H1 (cell line): ENCODE measurements around the gene ECD. TPM values are rescaled to one million over a fixed set of nuclear protein-coding genes. Genes with fewer than 3 reads are reported as not detected.

Experiments used
- CTCF ChIA-PET: fragments of 300-600 bp; sonication (Branson Sonifier 250); formaldehyde crosslinking; loops from one replicate; lab custom pipeline; 2021; ENCODE audit not compliant: partially characterized antibody; lab: Charles Lee
- POLR2A ChIA-PET: fragments of 300-600 bp; sonication (Branson Sonifier 250); formaldehyde crosslinking; loops from one replicate; lab custom pipeline; 2021; ENCODE audit warnings: inconsistent platforms; ENCODE audit not compliant: partially characterized antibody; lab: Charles Lee
- DNase-seq, 2 experiments: peaks; one replicate each; pipeline versions ENCODE4 v3.0.0 to v3.0.0-alpha.2; 2010 to 2022; ENCODE audit warnings: low spot score in 2 of 2, low read depth in 1 of 2, mixed read lengths in 1 of 2
- FAIRE-seq: peaks from 2 replicates; lab custom pipeline; 2011; peaks lifted over from hg19 to GRCh38; lab: Jason Lieb, UNC
- H2AFZ ChIP-seq: 2 replicates; pipeline ENCODE4 v1.8.1; 2012; ENCODE audit warnings: low read length, inconsistent platforms
- H2AK5ac ChIP-seq: 2 replicates; pipeline ENCODE4 v1.6.1; 2013; ENCODE audit warnings: low read depth, low read length
- H2BK120ac ChIP-seq: replicated peaks from 2 replicates; pipeline ENCODE3; 2013; ENCODE audit warnings: low read depth, low read length, inconsistent platforms
- H2BK12ac ChIP-seq: 2 replicates; pipeline ENCODE4 v1.6.1; 2013; ENCODE audit warnings: low read depth, low read length
- H2BK15ac ChIP-seq: 2 replicates; pipeline ENCODE4 v1.6.1; 2013; ENCODE audit warnings: low read length
- H2BK20ac ChIP-seq: 2 replicates; pipeline ENCODE4 v1.6.1; 2013; ENCODE audit warnings: low read length
- H2BK5ac ChIP-seq: 2 replicates; pipeline ENCODE4 v1.6.1; 2013; ENCODE audit warnings: low read depth, low read length
- H3K14ac ChIP-seq: 2 replicates; pipeline ENCODE4 v1.6.1; 2013; ENCODE audit warnings: inconsistent platforms; ENCODE audit not compliant: insufficient read length
- H3K18ac ChIP-seq: 2 replicates; pipeline ENCODE4 v1.6.1; 2013; ENCODE audit warnings: low read length; ENCODE audit errors: extremely low read depth
- H3K23ac ChIP-seq: 2 replicates; pipeline ENCODE4 v1.6.1; 2013; ENCODE audit warnings: inconsistent platforms; ENCODE audit not compliant: insufficient read length
- H3K23me2 ChIP-seq: 2 replicates; pipeline ENCODE4 v1.6.1; 2013; ENCODE audit warnings: low read depth, low read length
- H3K27ac ChIP-seq: 2 replicates; pipeline ENCODE4 v1.6.1; 2011; ENCODE audit warnings: low read depth, low read length, inconsistent platforms
- H3K27me3 ChIP-seq, 4 experiments: replicated peaks in 1 of 4; 1 replicate in 1 of 4; 2 replicates in 3 of 4; pipeline versions ENCODE4 v1.6.1 to v1.8.1; 2011 to 2013; ENCODE audit warnings: low read length in 3 of 4, mild to moderate bottlenecking in 3 of 4, inconsistent platforms in 2 of 4, mixed read lengths in 2 of 4, moderate library complexity in 1 of 4; ENCODE audit not compliant: control insufficient read depth in 3 of 4, insufficient read depth in 3 of 4; ENCODE audit errors: extremely low read depth in 1 of 4
- H3K36me3 ChIP-seq, 4 experiments: 2 replicates each; pipeline versions ENCODE4 v1.6.1 to v1.8.1; 2011 to 2013; ENCODE audit warnings: mild to moderate bottlenecking in 4 of 4, low read length in 3 of 4, moderate library complexity in 2 of 4, control low read depth in 1 of 4, inconsistent platforms in 1 of 4; ENCODE audit not compliant: insufficient read depth in 4 of 4, control insufficient read depth in 2 of 4
- H3K4ac ChIP-seq: replicated peaks from 2 replicates; pipeline ENCODE3; 2013; ENCODE audit warnings: low read length, low read depth, mixed read lengths, inconsistent platforms; ENCODE audit not compliant: insufficient read length
- H3K4me1 ChIP-seq, 4 experiments: replicated peaks in 1 of 4; 1 replicate in 1 of 4; 2 replicates in 3 of 4; pipeline versions ENCODE4 v1.6.1 to v1.8.1; 2011 to 2013; ENCODE audit warnings: low read length in 3 of 4, inconsistent platforms in 2 of 4, mixed read lengths in 1 of 4; ENCODE audit not compliant: insufficient read depth in 4 of 4, control insufficient read depth in 3 of 4
- H3K4me2 ChIP-seq, 2 experiments: 2 replicates each; pipeline versions ENCODE4 v1.6.1 to v1.8.1; 2011 to 2013; ENCODE audit warnings: low read depth in 2 of 2, low read length in 2 of 2, control low read depth in 1 of 2, inconsistent platforms in 1 of 2, mild to moderate bottlenecking in 1 of 2; ENCODE audit not compliant: insufficient read depth in 1 of 2
- H3K4me3 ChIP-seq, 4 experiments: fragments of 200-600, 300-600 bp in 1 of 4; sonication (generic), shearing (Covaris generic), sonication (Bioruptor Twin) in 1 of 4; 2 replicates each; pipeline versions ENCODE4 v1.5.1 to v1.8.1; 2011 to 2016; ENCODE audit warnings: low read length in 4 of 4, low read depth in 3 of 4, control low read depth in 2 of 4, inconsistent platforms in 2 of 4, mild to moderate bottlenecking in 2 of 4, mixed read lengths in 1 of 4, moderate library complexity in 1 of 4; ENCODE audit not compliant: insufficient read depth in 2 of 4; ENCODE audit errors: extremely low read depth in 1 of 4
- H3K56ac ChIP-seq: replicated peaks from 2 replicates; pipeline ENCODE3; 2013; ENCODE audit warnings: low read depth, mild to moderate bottlenecking, mixed read lengths, low read length, inconsistent platforms; ENCODE audit not compliant: insufficient read length
- H3K79me1 ChIP-seq: 2 replicates; pipeline ENCODE4 v1.6.1; 2013; ENCODE audit warnings: low read depth, low read length, control low read depth
- H3K79me2 ChIP-seq, 2 experiments: 2 replicates each; pipeline versions ENCODE4 v1.6.1 to v1.8.1; 2012 to 2013; ENCODE audit warnings: low read length in 2 of 2, mild to moderate bottlenecking in 2 of 2, inconsistent platforms in 1 of 2; ENCODE audit not compliant: insufficient read depth in 2 of 2, control insufficient read depth in 1 of 2
- H3K9ac ChIP-seq, 4 experiments: replicated peaks in 1 of 4; 1 replicate in 1 of 4; 2 replicates in 3 of 4; pipeline versions ENCODE4 v1.6.1 to v1.8.1; 2011 to 2013; ENCODE audit warnings: low read depth in 3 of 4, low read length in 3 of 4, control low read depth in 2 of 4, mild to moderate bottlenecking in 2 of 4, moderate library complexity in 2 of 4, inconsistent platforms in 1 of 4; ENCODE audit errors: extremely low read depth in 1 of 4
- H3K9me3 ChIP-seq, 2 experiments: 2 replicates each; pipeline versions ENCODE4 v1.6.1 to v1.8.1; 2012 to 2013; ENCODE audit warnings: mild to moderate bottlenecking in 2 of 2, moderate library complexity in 2 of 2, control low read depth in 1 of 2, inconsistent platforms in 1 of 2, low read depth in 1 of 2, low read length in 1 of 2, mixed read lengths in 1 of 2; ENCODE audit not compliant: insufficient read depth in 2 of 2
- H4K20me1 ChIP-seq, 2 experiments: replicated peaks in 1 of 2; 2 replicates each; pipeline versions ENCODE3 to v1.8.1; 2011 to 2013; ENCODE audit warnings: inconsistent platforms in 2 of 2, low read length in 2 of 2, mild to moderate bottlenecking in 1 of 2; ENCODE audit not compliant: insufficient read depth in 2 of 2, control insufficient read depth in 1 of 2
- H4K5ac ChIP-seq: 2 replicates; pipeline ENCODE4 v1.6.1; 2013; ENCODE audit warnings: low read length, low read depth, mixed read lengths, inconsistent platforms; ENCODE audit not compliant: insufficient read length
- H4K8ac ChIP-seq: 2 replicates; pipeline ENCODE4 v1.8.0; 2013; ENCODE audit warnings: mild to moderate bottlenecking, moderate library complexity, low read length, inconsistent platforms; ENCODE audit not compliant: insufficient read depth; ENCODE audit errors: extremely low read depth
- H4K91ac ChIP-seq: replicated peaks from 2 replicates; pipeline ENCODE3; 2013; ENCODE audit warnings: low read length, mixed read lengths, inconsistent platforms; ENCODE audit not compliant: insufficient read length
- CREB1 ChIP-seq: IDR thresholded peaks from 2 replicates; pipeline ENCODE4 v1.6.1; 2012; ENCODE audit warnings: inconsistent platforms
- CTCF ChIP-seq, 3 experiments: IDR thresholded peaks; 1 replicate in 2 of 3; 2 replicates in 1 of 3; pipeline versions ENCODE4 v1.5.1 to v1.6.1; 2011; ENCODE audit warnings: low read length in 3 of 3, mild to moderate bottlenecking in 3 of 3, inconsistent platforms in 2 of 3, low read depth in 1 of 3, moderate library complexity in 1 of 3; ENCODE audit not compliant: insufficient read depth in 1 of 3; ENCODE audit errors: control extremely low read depth in 1 of 3
- GABPA ChIP-seq: IDR thresholded peaks from 2 replicates; pipeline ENCODE4 v1.6.1; 2011; ENCODE audit warnings: mild to moderate bottlenecking, low read length, moderate library complexity, borderline replicate concordance; ENCODE audit not compliant: insufficient read depth
- SIX5 ChIP-seq: IDR thresholded peaks from 2 replicates; pipeline ENCODE4 v1.6.1; 2011; ENCODE audit warnings: mild to moderate bottlenecking, low read depth, low read length
- TBP ChIP-seq: IDR thresholded peaks from 2 replicates; pipeline ENCODE4 v1.6.1; 2011; ENCODE audit warnings: low read depth, low read length, improper control_type of control experiment
- WGBS, 2 experiments: shearing (Covaris generic) in 1 of 2; methylation state at CpG; one replicate each; pipeline versions ENCODE4 v1.1.6 to v1.1.7; 2013 to 2015; ENCODE audit warnings: low lambda C conversion rate in 2 of 2, mixed read lengths in 2 of 2, inconsistent platforms in 1 of 2, low coverage in 1 of 2, missing lambda C conversion rate in 1 of 2; ENCODE audit not compliant: insufficient replicate concordance in 2 of 2, insufficient coverage in 1 of 2, insufficient read length in 1 of 2; ENCODE audit errors: extremely low coverage in 1 of 2, missing lambda C conversion rate in 1 of 2; 5-methylcytosine and 5-hydroxymethylcytosine counted together
- polyA plus RNA-seq, 7 experiments: library from polyadenylated mRNA; depleted of rRNA in 3 of 7; stranded (reverse) in 5 of 7; unstranded in 2 of 7; fragments of >200 nt in 5 of 7; fragments of 200-250 nt in 2 of 7; gene quantifications; 1 replicate in 5 of 7; 2 replicates in 1 of 7; 4 replicates in 1 of 7; pipeline versions ENCODE4 v1.2.1 to v1.2.3, GENCODE V29; 2011 to 2013; ENCODE audit warnings: missing spikeins in 2 of 7, mixed read lengths in 2 of 7
- total RNA-seq: library from RNA; stranded (reverse); fragmentation: NEBNext Ultra II Directional; extraction: Animal tissue kit (Norgen Biotek cat#: 25700); gene quantifications from 2 replicates; pipeline ENCODE4 v1.2.1, GENCODE V29; 2021

Gene ECD
- total and polyA plus RNA-seq, 2 of the 8 experiments (the other 6 are each of a cell fraction or from before 2014, with no cell fraction given), result 27.1 to 38.0 TPM

- Histone ChIP-seq H3K9ac (no peak overlapping the region), H3K79me2 (no peaks in the 10 kb centered on the region), H4K5ac (no peak overlapping the region), H2BK5ac (no peak overlapping the region), H3K79me1 (no peaks in the 10 kb centered on the region), H2BK12ac (no peak overlapping the region), H3K4me3 (no peak overlapping the region), H2AFZ (no peak overlapping the region), H2BK120ac (no peak overlapping the region), H3K4me1 (no peaks in the 10 kb centered on the region), H4K8ac (no peak overlapping the region), H3K23ac (no peak overlapping the region), H4K91ac (no peak overlapping the region), H3K56ac (no peak overlapping the region), H3K18ac (no peak overlapping the region), H3K14ac (no peak overlapping the region), H3K36me3 (peaks cover 0 to 6% (median under 1%) of the 10 kb centered on the region in 4 experiments; a peak in 2 of 8 replicates), H2BK20ac (no peak overlapping the region), H3K23me2 (no peaks in the 10 kb centered on the region), H3K27ac (no peak overlapping the region), H3K9me3 (peaks cover 19 to 25% of the 10 kb centered on the region in 2 experiments), H4K20me1 (no peaks in the 10 kb centered on the region), H3K27me3 (no peaks in the 10 kb centered on the region), H3K4me2 (no peak overlapping the region), H3K4ac (no peak overlapping the region), H2AK5ac (no peak overlapping the region), H2BK15ac (no peak overlapping the region)
- 83% methylated on average over 1 of the region's 1 CpG; no CpG with 5 or more reads in 1 of the 2 experiments for WGBS, 2 experiments
- no peak for DNase-seq
- FAIRE-seq, result no peak
- ChIA-PET CTCF (interaction anchor here (1.0 kb wide), 1 partner anchor 11 kb away, joined by 4 read pairs; no protein-coding TSS in a partner anchor), POLR2A (interaction anchor here (1.0 kb wide), 1 partner anchor 41 kb away, joined by 3 read pairs; no protein-coding TSS in a partner anchor)
- TF ChIP-seq CTCF (IDR thresholded peaks at IDR 0.05; ENCODE audit: control extremely low read depth in 1 of 3, insufficient read depth in 1 of 3, low read depth in 1 of 3, low read length in 3 of 3), result no peak
- no peak for TF ChIP-seq TBP
- no peak for TF ChIP-seq GABPA
- TF ChIP-seq CREB1, result no peak
- TF ChIP-seq SIX5, result no peak
Observed at GRCh38 chr10:73205890-73206289, 38.1 kb upstream of the ECD start.
